ENCODE measurements around the gene CTNNBIP1. TPM values are rescaled to one million over a fixed set of nuclear protein-coding genes. Genes with fewer than 3 reads are reported as not detected.

The CTNNBIP1 gene
- total RNA-seq, 1 donor from 2014 or later, result 44.7 TPM

DNA sequence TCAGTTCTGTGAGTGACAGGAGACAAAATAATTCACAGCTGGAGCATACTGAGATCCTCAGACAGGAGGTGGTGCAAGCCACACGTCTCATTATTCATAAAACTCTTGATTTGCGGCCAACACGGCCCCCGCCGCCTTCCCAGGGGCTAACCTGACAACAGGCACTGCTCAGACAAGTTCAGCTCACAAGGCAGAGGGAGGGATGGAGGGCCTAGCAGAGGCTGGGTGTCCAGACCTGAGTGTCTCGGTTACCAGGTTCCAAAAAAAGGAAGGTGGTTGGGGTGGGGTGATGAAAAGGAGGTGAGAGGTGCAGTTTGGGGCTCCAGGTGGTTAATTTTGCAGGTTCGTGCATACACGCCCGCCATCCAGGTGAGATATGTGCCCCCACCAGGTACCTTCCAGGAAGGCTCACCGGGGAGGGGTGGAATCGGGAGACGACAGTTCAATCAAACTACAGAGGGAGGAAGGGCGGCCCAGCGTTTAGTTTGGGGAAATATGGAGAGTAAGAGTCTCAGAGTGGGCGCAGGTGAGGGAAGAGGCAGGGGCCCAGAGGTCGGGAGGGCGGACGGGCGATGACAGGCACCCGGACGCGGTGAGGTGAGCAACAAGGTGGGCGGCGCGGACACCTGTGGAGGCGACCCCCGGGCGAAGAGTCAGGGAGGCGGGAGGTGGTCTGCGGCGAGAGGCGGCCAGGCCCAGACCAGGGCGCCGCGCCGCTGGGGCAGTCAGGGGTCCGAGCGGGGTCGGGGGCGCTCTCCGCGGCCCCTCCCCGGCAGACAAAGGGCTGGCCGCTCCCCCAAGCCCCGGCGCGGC is 629 bp downstream of the CTNNBIP1 start:
- TF ChIP-seq POLR2A (IDR thresholded peaks at IDR 0.05) (no peak), POLR2AphosphoS5 (IDR thresholded peaks at IDR 0.05; ENCODE audit: insufficient read depth in 1 of 2, low read depth in 1 of 2) (peak in 1 of 2 donors; percentile 21)
- Histone ChIP-seq H3K4me1 (peaks cover 40% of the 10 kb centered on the region), H3K27ac (peak overlapping the region; percentile 68), H3K27me3 (no peaks in the 10 kb centered on the region), H3K9me3 (no peaks in the 10 kb centered on the region), H3K4me3 (peak overlapping the region; percentile 82 to 89), H3K36me3 (no peaks in the 10 kb centered on the region)
- no peak for DNase-seq (ENCODE audit: extremely low spot score in 2 of 2)
- intact Hi-C loops (cut with DNase I), result no loop called here

- TF ChIP-seq POLR2A (IDR thresholded peaks at IDR 0.05) (no peak), POLR2AphosphoS5 (IDR thresholded peaks at IDR 0.05; ENCODE audit: insufficient read depth in 1 of 2, low read depth in 1 of 2) (no peak)
- TF ChIP-seq, protein P1, sequence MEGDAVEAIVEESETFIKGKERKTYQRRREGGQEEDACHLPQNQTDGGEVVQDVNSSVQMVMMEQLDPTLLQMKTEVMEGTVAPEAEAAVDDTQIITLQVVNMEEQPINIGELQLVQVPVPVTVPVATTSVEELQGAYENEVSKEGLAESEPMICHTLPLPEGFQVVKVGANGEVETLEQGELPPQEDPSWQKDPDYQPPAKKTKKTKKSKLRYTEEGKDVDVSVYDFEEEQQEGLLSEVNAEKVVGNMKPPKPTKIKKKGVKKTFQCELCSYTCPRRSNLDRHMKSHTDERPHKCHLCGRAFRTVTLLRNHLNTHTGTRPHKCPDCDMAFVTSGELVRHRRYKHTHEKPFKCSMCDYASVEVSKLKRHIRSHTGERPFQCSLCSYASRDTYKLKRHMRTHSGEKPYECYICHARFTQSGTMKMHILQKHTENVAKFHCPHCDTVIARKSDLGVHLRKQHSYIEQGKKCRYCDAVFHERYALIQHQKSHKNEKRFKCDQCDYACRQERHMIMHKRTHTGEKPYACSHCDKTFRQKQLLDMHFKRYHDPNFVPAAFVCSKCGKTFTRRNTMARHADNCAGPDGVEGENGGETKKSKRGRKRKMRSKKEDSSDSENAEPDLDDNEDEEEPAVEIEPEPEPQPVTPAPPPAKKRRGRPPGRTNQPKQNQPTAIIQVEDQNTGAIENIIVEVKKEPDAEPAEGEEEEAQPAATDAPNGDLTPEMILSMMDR (IDR thresholded peaks at IDR 0.05), result no peak
- Histone ChIP-seq H3K27me3 (no peaks in the 10 kb centered on the region), H3K27ac (peak overlapping the region; percentile 68), H3K36me3 (no peaks in the 10 kb centered on the region), H3K9me3 (no peaks in the 10 kb centered on the region), H3K4me3 (peak overlapping the region; percentile 82 to 89), H3K4me1 (peaks cover 40% of the 10 kb centered on the region)
- intact Hi-C loops (cut with DNase I), result no loop called here
- DNase-seq (ENCODE audit: extremely low spot score in 2 of 2), result no peak
Observed at GRCh38 chr1:9908871-9909233, 1.2 kb downstream of the CTNNBIP1 start.

DNA sequence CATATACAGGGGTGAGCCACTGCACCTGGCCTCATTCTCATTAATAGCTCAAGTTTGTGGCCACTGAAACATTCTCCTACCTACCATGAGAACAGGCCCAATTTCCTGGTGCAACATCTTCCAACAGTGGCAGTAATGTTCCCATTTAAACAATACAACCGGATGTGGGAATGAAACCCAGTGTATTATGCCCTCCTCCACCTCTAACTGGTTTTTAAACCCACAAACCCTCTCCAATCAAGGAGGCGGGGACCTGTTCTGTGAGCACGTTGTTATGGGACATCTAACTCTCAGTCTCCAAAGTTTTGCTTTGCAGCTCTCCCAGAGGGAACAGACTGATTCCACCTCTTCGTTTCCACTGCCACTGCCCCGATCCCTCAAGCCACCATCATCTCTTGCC is 2.6 kb downstream of the CTNNBIP1 start:
- intact Hi-C loops (cut with DNase I), result no loop called here
- H3K4me3 ChIP-seq, result no peak overlapping the region
- peaks cover 44% of the 10 kb centered on the region for H3K4me1 ChIP-seq
- no peaks in the 10 kb centered on the region for H3K36me3 ChIP-seq
- no peaks in the 10 kb centered on the region for H3K9me3 ChIP-seq
- no peaks in the 10 kb centered on the region for H3K27me3 ChIP-seq
- no peak overlapping the region for H3K27ac ChIP-seq
- TF ChIP-seq, protein P1 (IDR thresholded peaks at IDR 0.05), result no peak
- TF ChIP-seq POLR2AphosphoS5 (IDR thresholded peaks at IDR 0.05; ENCODE audit: insufficient read depth in 1 of 2, low read depth in 1 of 2), result no peak
- TF ChIP-seq POLR2A (IDR thresholded peaks at IDR 0.05), result no peak
- no peak for DNase-seq (ENCODE audit: extremely low spot score in 2 of 2)

DNA sequence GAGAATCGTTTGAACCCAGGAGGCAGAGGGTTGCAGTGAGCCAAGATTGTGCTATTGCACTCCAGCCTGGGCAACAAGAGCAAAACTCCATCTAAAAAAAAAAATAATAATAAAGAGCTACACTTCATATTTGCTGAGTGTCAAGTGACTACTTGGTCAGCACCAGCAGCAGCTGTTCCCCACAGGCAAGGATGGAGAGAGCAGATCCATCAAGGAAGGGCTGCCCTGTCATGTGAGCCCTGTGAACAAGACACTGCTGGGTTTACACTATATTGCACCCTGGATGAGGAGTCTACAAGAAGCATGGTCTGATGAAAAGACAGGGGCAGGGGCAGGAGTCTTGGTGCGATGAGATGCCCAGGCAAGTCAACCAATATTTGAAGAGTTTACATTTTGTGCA is 3.6 kb downstream of the CTNNBIP1 start:
- Histone ChIP-seq H3K27me3 (no peaks in the 10 kb centered on the region), H3K4me3 (no peak overlapping the region), H3K9me3 (no peaks in the 10 kb centered on the region), H3K27ac (no peak overlapping the region), H3K36me3 (no peaks in the 10 kb centered on the region), H3K4me1 (peaks cover 50% of the 10 kb centered on the region)
- intact Hi-C loops (cut with DNase I), result no loop called here
- no peak for TF ChIP-seq POLR2AphosphoS5 (IDR thresholded peaks at IDR 0.05; ENCODE audit: insufficient read depth in 1 of 2, low read depth in 1 of 2)
- TF ChIP-seq POLR2A (IDR thresholded peaks at IDR 0.05), result no peak
- TF ChIP-seq, protein P1 (IDR thresholded peaks at IDR 0.05), result no peak
- no peak for DNase-seq (ENCODE audit: extremely low spot score in 2 of 2)

GRCh38 chr1:9905010-9905409 is 5.1 kb downstream of the CTNNBIP1 start:
- peaks cover 58% of the 10 kb centered on the region for H3K4me1 ChIP-seq
- intact Hi-C loops (cut with DNase I), result no loop called here
- TF ChIP-seq POLR2AphosphoS5 (IDR thresholded peaks at IDR 0.05; ENCODE audit: insufficient read depth in 1 of 2, low read depth in 1 of 2), result no peak
- TF ChIP-seq POLR2A (IDR thresholded peaks at IDR 0.05), result no peak
- TF ChIP-seq, protein P1 (IDR thresholded peaks at IDR 0.05), result no peak

More at GRCh38 chr1:9905010-9905409, 5.1 kb downstream of the CTNNBIP1 start:
- H3K9me3 ChIP-seq, result no peaks in the 10 kb centered on the region
- H3K36me3 ChIP-seq, result no peaks in the 10 kb centered on the region
- no peak overlapping the region for H3K4me3 ChIP-seq
- DNase-seq (ENCODE audit: extremely low spot score in 2 of 2), result no peak
- H3K27me3 ChIP-seq, result no peaks in the 10 kb centered on the region
- H3K27ac ChIP-seq, result no peak overlapping the region
